ENCODE data around the gene FBXO21.

The FBXO21 gene

DNA sequence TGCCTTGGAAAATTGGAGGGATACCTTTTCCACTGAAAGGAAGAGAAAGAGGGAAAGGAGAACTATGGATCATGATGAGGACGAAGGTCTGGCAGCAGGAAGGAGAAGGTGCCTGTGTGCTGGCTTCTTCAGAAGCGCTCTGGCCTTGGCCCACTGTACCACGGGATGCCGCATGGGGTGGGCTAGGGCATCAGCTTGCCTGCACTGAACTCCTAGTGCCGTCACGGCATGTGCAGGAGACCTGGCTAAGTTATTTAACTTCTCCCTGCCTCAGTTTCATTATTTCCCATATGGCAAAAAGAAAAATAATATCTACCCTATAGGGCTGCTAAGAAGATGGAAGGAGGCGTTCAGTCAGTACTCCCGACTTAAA lies 28.1 kb downstream of the FBXO21 start:
- no peak for DNase-seq

DNA sequence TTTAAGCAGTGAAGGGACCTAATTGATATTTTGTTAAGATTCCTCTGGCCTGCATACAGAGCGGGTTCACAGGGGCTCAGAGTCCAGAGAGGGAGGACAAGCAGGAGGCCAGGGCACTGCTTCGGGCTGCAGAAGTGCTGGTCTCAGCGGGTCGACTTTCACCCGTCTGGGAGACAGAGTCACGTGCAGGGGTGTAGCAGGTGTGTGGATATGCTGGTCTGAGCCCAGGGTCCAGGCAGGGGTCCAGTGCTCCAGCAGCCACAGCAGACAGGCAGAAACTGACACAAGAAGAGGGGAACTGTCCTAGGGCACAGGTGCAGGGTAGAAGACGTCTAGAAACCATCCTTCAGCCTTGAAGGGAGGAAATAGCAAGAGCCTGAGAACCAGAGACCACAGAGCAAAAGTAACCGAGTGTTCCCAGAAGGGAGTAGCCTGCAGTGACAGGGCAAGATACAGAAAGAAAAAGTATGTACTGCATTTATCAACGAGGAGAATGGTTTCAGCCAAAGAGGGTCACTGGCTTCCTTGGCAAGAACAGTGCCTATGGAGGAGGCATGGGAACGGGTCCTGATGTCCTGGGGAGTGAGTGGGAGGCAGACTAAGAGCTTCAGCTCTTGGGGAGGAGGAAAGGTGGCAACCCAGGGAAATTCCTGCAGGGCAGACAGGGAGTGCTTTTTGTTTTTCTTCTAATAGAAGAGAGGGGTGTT lies 28.7 kb downstream of the FBXO21 start:
- no peak for DNase-seq

DNA sequence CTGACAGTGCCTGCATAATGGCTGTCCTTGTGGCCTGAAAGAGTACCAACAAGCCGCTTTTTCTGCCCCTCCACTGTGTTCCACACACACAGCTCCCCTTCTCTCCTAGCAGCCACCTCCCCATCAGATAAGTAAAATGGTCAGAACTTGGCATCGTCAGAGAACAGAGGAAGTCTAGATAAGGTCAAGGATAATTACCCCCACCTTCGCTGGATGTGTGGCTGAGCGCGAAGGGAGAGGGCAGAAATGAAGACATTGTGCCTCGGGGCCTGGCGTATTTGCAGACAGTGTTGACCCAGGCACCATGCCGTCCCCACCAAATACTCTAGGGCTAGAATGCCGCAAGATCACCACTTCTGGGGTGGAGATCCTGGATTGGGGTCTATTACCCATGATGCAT lies 30.6 kb downstream of the FBXO21 start:
- no peak for DNase-seq

DNA sequence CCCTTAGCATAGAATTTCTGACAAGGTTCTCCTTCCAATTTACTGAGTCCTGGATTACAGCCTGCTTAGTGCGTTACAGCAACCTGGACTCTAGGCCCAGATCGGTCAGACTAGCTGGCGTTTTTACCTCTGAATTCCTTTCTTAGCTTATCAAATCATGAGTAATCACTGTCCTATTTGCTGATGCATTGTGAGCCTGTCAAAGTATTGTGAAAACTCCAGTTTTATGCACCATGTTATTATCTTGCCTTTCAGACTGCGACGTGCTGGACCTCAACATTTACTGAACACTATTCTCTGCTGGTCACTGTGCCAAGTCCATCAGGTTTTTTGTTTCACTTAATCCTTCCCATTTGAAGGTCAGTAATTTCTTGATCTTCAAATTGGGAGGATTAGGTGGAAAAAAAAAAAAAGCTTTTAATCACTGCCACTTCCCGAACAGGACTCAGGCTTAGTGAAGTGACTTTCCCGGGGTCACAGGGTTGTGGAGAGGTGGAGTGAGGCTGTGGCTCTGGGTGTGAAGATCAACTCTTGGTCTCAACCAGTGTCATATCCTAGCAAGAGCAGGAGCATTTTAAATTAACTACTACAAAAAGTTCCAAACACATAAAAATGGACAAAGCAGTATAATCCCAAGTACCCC lies 31.2 kb downstream of the FBXO21 start:
- DNase-seq: no peak

DNA sequence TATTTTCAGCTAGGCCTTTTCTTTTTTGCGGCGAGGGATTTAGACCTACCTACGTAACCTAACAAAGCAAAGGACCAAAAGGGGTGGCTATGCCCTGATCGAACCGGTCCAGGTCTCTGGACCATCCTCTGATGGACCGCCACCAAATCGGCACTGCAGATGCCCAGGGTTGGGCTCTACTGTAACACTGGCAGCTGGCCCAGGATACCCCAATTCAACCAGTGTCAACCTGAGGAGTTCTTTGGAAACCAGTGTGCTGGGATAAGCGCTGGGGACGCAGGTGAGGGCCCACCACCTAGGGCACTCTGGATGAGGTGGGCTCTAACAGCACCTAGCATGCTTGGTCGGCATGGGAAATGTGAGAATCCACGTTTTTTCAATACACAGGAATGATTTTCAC lies 32.2 kb downstream of the FBXO21 start:
- no peak for DNase-seq

DNA sequence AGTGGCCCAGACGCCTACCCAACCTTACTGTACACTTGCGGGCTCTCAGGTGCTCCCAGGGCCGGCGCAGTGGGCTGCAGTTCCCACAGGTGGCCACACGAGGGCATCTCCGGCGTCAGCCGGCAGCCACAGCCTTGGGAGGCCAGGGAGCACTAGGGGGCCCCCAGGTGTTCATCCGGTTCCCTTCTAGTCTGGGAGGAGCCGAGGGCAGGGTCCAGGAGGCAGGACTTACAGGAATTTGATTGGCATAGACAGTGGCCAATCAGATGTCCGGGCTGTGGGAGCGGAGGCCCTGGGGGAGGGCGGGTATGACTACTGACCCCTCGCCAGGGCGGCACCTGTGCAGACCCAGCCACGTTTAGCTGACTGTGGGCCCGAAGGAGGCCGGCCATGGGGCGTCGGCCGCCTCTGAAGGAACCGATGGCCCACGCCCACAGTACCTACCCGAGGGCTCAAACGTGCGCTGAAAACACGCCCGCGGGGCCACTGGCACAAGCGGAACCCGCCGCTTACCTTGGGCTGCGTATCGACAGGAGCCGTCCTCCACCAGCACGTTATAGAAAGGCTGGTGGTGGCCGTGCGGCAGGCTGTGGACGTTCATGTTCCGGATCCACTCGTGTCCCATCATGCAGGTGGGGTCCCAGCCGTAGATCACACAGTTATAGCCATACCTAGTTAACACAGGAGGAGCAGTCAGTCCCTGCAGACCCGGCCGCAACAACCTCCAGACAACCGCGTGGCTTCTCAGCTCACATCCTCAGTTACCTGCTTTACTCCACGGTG lies 34.8 kb downstream of the FBXO21 start:
- DNase-seq: peak; percentile 1

DNA sequence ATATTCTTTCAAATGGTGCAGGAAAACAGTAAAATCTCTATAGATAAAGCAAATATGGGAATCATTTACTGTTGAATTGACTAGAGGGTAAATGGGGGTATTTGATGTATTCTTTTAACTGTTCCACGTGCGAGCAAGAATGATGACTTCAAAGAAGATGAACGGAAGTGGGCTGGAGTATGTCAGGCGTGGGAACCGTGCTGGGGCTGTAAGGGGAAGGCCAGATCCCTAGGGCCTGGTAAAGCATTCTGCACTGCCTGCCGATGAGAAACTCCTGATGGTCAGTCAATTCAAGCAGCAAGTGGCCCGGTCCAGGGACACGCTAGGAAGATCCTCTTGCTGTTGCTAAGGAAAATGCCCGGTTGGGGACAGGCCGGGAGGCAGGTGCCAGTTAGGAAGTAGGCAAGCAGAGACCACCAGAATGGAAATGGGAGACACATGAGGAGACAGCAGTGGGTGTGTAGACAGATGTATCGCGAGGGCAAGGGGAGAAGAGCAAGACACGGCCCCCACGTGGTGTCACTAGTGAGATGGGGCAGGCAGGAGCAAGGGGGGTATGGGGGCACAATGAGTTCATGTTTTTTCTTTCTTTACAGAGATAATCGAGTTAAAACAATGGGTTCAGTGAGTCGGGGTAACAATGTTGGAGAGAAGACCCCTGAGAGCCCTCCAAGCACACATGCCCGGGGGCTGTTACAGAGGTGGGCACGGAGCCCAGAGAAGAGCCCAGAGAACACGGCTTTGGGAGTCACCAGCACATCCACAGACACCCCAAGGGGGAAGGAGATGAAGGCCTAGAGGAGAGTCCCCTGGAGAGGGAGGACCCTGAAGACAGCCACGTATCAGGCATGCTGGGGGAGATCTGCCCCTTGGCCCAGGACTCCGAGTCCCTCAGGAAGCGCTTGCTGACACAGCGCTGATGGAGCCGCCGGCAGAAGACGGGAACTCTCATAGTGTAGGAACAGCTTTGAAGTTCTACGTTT lies 37.2 kb downstream of the FBXO21 start:
- no peak for DNase-seq

DNA sequence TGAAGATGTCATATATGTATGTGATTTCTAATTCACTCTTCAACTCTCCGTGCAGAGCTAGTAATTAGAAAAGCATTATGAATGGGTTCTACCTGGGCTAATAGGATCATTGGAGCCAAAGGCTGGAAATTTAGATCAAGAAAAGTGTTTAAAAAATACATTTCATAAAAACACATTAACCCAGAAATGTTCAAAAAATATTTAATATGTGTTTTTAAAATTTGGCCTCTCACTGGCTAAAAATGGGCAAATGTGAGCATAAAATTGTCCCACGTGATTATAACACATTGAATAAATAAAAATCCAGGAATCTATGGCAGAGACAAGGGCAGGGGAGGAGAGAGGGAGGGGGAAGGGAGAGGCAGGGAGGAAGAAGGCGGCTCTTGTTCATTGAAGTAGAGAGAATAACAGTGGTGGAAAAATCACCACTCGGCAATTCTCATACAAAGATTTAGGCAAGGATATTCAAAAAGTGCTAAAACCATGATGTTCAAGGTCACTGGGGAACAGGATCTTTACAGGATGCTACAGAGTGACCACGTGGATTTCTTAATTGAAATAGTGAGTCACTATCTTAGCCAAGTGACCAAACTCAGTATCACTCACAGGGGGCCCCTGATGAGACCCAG lies 38.8 kb downstream of the FBXO21 start:
- DNase-seq: no peak

DNA sequence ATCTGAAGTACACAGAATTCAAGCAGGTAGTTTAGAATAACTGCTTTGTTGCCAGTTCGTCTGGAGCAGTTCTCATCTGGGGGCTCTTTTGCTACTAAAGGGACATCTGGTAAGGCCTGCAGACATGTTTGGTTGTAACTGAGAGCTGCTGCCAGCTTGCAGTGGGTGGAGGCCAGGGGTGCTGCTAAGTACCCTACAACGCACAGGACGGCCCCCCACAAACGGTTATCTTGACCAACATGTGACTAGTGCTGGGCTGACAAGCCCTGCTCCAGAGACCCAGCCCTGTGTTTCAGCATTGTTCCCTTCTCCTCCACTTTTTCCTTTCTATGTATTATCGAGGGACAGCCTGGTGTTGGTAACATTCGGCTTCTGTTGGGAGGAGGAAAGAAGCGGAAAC lies 40.8 kb downstream of the FBXO21 start:
- no peak for DNase-seq

DNA sequence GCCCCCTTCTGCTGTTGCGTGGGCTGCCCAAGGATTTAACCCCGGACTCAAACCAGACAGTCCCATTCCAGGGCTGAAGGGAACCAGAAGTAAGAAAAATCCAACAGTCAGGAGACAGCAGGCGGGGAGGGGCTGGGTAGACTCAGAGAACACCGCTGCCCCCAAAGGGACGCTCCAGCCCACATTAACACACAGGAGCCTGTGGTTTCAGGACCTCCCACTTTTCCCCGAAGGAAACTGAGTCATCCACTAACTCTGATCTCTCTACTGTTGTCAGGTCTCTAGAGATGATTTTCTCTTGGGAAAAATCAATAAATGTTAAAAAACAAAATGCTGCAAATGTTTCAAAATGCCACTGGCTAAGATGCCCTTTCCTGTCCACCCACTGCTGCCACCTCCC lies 41.6 kb downstream of the FBXO21 start:
- no peak for DNase-seq

DNA sequence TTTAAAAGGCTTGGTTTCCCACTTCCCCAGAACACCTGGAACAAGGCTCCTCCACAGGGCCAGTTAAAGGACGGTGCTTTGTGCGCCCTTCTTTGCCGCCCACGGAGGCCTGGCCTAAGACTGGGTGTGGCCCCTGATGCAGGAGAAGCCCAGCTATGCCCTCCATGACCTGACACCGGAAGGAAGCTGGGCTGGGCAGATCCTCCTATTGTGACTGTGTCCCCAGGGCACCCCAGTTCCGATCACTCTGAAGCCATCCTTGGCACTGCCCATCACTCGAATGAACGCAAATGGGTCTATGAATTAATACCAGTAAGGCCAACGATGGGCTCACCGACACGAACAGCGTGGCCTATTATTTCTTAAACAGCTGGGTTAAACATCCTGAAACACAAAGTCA lies 42.6 kb downstream of the FBXO21 start:
- no peak for DNase-seq

DNA sequence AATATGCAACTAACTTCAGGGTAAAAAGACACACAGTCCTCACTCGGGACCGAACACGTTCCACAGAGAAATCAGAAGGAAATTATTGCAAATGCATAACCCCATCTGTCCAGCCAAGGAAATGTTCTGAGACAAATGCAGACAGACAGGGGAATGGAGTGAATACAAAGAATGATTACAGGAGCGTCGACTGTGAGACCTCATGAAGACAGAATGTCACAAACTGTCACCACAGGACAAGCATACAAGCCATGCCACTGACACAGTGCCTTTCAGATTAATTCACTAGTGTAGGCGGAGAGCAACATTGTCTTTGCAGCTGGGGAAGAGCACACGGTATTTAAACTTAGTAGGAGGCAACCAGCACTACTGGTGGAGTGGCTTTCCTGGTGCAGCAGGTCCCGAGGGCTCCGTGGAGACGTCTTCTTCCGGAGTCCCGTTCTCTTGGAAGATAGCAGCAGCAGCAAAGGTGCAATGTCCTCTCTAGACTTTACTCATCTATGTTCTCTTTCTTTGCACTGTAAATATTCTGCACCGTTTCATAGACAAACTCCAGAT lies 44.6 kb downstream of the FBXO21 start:
- no peak for DNase-seq

DNA sequence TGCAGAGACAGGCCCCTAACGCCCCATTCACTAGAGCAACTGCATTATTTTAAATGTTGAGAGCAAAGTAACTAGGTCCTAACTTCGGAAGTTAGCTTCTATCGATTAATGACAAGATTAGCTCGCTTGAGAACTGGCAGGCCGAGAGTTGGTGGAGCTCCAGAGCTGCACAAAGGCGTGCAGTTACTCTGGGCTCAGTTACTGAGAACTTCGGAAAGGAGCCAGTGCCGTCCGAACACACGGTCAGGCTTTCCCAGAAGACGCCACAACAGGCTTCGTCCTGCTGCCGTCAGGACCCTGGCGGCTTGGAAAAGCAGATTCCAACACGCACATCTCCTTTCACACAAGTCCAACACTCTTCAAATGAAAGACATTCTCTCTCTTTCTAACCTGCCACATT lies 45.7 kb downstream of the FBXO21 start:
- peak; percentile 77 for DNase-seq

DNA sequence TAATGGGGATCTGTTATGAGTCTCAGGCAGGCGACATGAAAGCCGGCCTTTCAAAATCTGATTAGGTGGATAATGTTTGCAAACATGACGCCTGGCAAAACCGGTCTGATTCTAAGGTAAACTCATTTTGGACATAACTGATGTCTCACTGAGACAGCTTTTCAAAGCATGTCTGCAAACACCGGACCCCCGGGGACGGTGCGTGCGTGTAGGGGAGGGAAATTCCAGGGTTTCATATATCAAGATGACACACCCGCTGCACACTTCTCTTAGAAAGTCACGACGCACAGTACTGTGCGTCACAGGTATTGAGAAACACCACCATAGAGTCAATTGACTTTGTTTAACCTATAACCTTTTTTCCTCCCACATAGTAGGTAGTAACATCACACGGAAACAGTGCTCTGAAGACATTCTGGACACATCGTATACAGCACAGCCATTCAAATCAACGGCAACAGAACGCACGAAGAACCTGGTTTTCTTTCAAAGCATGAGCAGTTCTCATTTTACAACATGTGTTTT lies 47.2 kb downstream of the FBXO21 start:
- DNase-seq: no peak

DNA sequence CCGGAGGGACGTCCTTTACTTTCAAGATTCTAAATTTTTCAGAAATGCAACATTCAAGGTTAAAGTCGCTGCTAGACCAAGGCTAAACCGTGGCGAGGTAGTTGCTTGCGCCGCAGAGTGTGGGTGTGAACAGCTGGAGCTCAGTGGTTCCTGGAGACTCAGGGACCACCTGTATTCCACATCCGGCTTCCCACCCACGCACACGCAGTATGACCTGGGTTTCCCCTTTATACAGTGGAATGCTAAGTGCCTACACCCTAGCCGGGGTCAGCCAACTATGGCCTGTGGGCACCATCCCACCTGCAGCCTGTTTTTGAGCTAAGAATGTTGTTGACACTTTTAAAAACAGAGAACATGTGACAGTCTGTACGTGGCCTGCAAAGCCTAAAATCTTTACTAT lies 48.2 kb downstream of the FBXO21 start:
- DNase-seq: no peak

DNA sequence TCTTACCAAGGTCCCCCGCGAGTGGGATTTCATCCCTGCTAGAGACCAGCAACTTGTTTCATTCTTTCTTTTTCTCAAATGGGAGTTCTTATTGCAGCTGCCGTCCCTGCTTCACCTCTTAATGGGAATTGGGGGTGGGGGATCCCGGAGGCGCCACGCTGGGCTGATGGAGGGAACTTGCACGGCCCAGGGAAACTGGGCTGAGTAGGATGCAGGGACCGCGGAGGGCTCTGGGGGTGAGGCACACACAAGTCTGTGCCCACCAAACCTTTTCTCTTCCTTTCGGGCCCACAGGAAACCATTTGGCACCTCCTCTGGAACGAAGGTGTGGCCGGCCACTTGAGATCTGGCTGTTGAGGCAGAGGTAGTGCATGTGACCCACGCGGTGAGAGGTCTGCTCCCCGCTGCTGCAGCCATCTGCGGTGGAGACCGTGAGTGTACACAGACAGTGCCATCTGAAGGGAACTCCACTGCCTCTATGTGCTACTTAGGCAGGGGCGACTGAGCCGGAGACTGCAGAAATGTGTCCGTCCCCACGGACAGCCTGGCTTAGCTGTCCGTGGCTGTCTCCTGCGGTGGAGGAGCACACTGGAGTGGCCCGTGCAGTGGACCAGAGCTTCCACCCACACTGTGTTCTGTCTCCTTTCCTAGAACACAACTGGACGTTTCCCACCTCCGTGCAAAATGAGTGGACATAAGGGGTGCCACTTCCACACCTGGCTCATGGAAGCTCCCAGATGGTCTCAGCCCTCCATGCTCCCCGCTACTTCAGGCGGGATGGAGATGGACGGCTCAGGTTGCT lies 49.0 kb downstream of the FBXO21 start:
- DNase-seq: no peak

DNA sequence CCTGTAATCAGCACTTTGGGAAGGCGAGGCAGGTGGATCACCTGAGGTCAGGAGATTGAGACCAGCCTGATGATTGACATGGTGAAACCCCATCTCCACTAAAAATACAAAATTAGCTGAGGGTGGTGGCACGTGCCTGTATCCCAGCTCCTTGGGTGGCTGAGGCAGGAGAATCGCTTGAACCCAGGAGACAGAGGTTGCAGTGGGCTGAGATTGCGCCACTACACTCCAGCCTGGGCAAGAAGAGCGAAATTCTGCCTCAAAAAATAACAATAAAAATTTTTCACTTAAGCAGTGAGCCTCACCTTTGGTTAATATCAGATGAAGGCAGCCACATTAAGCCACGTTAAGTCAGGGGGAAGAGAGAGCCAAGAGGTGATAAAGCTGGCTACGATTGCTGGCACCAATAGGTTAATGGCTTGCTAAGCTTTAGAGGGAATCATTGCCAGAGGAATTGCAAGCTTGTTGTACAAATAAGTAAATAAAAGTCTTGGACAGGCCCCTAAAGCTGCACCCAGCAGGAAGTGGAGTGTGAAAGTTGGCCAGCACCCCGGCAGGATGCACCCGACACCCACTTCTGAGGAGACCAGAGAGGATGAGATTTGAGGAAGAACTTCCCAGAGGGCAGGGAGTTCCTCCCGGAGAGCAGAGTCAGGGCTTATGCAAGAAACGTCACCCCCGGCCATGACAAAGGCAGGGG lies 49.7 kb downstream of the FBXO21 start:
- DNase-seq: no peak

DNA sequence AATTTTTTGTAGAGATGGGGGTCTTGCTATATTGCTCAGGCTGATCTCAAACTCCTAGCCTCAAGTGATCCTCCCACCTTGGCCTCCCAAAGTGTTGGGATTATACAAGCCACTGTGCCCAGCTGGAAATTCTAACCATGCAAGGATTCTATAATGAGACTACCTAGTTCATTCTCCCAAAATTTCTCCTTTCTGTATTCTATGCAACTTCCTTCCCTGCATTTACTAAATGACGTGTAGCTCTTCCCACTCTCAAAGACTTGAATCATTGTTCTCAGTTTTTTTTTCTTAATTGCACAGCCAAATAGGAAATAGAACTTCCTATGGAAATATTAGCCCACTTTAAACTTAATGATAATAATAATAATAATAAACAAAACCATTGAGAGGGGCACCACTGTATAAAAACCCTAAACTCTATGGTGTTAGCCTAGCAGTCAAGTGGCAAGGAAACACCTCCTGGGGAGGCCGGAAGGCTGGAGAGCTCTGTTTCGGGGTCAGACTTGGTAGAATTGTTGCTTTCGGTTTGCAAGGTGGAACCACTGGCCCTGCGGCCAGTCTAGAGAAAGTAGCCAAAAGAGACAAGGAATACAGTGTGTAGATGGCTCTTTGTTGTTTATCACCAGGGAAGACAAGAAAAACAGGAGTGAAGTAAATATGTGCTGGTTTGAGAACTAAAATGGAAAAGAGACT lies 51.1 kb downstream of the FBXO21 start:
- no peak for DNase-seq

DNA sequence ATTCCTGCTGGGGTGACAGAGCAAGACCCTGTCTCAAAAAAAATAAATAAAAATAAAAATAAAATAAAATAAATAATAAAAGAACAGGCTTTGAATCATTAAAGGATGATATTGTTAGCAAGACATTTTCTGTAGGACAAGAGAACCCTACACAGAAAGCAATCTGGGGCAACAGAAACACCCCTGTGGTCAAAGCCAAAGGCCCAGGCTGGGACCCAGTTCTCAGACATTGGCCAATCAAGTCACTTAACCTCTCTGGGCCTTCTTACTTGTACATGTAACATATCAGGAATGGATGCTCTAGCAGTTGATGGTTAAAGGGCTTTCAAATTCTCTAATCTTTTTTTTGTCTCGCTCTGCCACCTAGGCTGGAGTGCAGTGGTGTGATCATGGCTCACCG lies 55.5 kb downstream of the FBXO21 start:
- DNase-seq: no peak

DNA sequence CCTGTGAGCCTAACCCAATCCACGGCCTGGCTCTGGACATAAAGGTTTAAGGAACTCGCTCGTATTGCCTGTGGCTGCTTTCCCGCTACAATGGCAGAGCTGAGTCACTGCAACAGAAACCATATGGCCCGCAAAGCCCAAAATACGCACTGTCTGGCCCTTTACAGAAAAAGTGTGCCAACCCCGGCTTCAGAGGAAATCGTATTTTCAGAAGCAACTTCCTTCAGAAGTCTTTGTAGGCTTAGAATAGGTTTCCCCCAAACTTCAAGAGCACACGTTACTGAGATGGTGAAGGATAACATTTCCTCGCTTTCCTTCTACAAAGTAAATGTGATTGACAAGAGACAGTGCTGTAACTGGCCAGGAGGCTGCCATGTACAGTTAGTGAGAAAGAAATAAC lies 56.2 kb downstream of the FBXO21 start:
- DNase-seq: no peak

Measured in midbrain (tissue), 1 donor.